ENCODE measurements around the gene ZNRF1.

- TF ChIP-seq CTCF (IDR thresholded peaks at IDR 0.05; ENCODE audit: low read depth, low read length, missing input control) (no peak), JUND (IDR thresholded peaks at IDR 0.05) (no peak), SP1 (IDR thresholded peaks at IDR 0.05) (no peak), RXRA (IDR thresholded peaks at IDR 0.05) (no peak), EGR1 (IDR thresholded peaks at IDR 0.05; ENCODE audit: low read depth in 2 of 2) (no peak)
- TF ChIP-seq, protein P1, sequence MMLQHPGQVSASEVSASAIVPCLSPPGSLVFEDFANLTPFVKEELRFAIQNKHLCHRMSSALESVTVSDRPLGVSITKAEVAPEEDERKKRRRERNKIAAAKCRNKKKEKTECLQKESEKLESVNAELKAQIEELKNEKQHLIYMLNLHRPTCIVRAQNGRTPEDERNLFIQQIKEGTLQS (IDR thresholded peaks at IDR 0.05): no peak
These were observed 44.1 kb upstream of the ZNRF1 start for GRCh38 chr16:74954763-74955162.
